Vagina (tissue), 2 donors: ENCODE results near the gene MS4A14. TPM values are rescaled to one million over a fixed set of nuclear protein-coding genes. Genes with fewer than 3 reads are reported as not detected.

ENCODE experiments used
- DNase-seq, 2 donors: peaks; one replicate each; pipeline ENCODE4 v3.0.0-alpha.2; 2017; ENCODE audit errors: extremely low spot score in 2 of 2
- H3K27ac ChIP-seq: fragments of 200-600 bp; sonication (generic); one replicate; pipeline ENCODE4 v1.5.1; 2019
- H3K27me3 ChIP-seq: fragments of 200-600 bp; sonication (generic); one replicate; pipeline ENCODE4 v1.5.1; 2019
- H3K36me3 ChIP-seq, 2 donors: fragments of 200-600 bp; sonication (generic); one replicate each; pipeline ENCODE4 v1.5.1; 2017 to 2019
- H3K4me1 ChIP-seq: fragments of 200-600 bp; sonication (generic); one replicate; pipeline ENCODE4 v1.5.1; 2019
- H3K4me3 ChIP-seq, 2 donors: fragments of 200-600 bp; sonication (generic); 1 replicate in 1 of 2; 2 replicates in 1 of 2; pipeline ENCODE4 v1.5.1; 2016 to 2019
- H3K9me3 ChIP-seq: fragments of 200-600 bp; sonication (generic); one replicate; pipeline ENCODE4 v1.5.1; 2019
- CTCF ChIP-seq, 3 experiments: fragments of 450-650 bp in 2 of 3; fragments of 200-600 bp in 1 of 3; sonication (generic) in 1 of 3; IDR thresholded peaks; one replicate each; pipeline ENCODE4 v1.5.1; 2017 to 2019; ENCODE audit warnings: antibody characterized with exemption in 3 of 3, mild to moderate bottlenecking in 2 of 3, moderate library complexity in 2 of 3
- POLR2A ChIP-seq, 2 donors: fragments of 450-650 bp; IDR thresholded peaks; one replicate each; pipeline ENCODE4 v1.6.1; 2017; ENCODE audit warnings: antibody characterized with exemption in 2 of 2, mild to moderate bottlenecking in 2 of 2, moderate library complexity in 2 of 2
- POLR2AphosphoS5 ChIP-seq, 2 donors: sonication (generic); formaldehyde crosslinking; IDR thresholded peaks; one replicate each; pipeline ENCODE4 v1.9.0; 2017; ENCODE audit warnings: antibody characterized with exemption in 2 of 2, mild to moderate bottlenecking in 2 of 2, low read depth in 1 of 2; ENCODE audit not compliant: insufficient read depth in 1 of 2
- intact Hi-C: fragments of 100-400 bp; cut with DNase I; formaldehyde crosslinking; loops from one replicate; pipeline ENCODE4 v1.15.1; 2023
- total RNA-seq: library from RNA; depleted of rRNA; stranded (reverse); fragments of >200 nt; gene quantifications from one replicate; pipeline ENCODE4 v1.2.3, GENCODE V29; 2016

MS4A14 gene
- total RNA-seq, 1 donor from 2014 or later: 1.7 TPM

GRCh38 chr11:60371854-60372253 is 24.4 kb upstream of the MS4A14 start:
- Histone ChIP-seq H3K4me3 (no peak overlapping the region), H3K9me3 (no peaks in the 10 kb centered on the region), H3K36me3 (no peaks in the 10 kb centered on the region), H3K4me1 (no peaks in the 10 kb centered on the region), H3K27ac (no peak overlapping the region), H3K27me3 (no peaks in the 10 kb centered on the region)
- intact Hi-C loops: no loop called here
- TF ChIP-seq CTCF (IDR thresholded peaks at IDR 0.05) (no peak), POLR2AphosphoS5 (IDR thresholded peaks at IDR 0.05; ENCODE audit: insufficient read depth in 1 of 2, low read depth in 1 of 2) (no peak), POLR2A (IDR thresholded peaks at IDR 0.05) (no peak)
- DNase-seq: no peak

DNA sequence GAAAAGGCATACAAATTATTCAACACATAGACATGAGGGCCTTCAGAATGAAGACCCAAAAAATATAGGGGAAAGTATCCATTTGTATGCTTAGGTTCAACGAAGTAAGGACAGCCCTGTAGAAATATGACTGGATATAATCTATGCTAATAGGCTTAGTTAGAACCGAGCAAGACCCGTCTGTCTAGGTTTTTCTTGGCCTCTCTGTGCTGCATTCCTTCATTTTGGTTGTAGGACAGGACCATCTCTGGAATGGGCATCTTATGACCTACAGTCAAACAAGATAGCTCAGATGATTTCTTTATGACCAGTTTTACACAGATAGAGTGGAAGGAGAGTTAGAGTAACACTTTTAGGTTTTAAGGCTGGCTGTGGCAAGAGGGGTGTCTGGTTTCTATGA is 23.5 kb upstream of the MS4A14 start:
- H3K27ac ChIP-seq: no peak overlapping the region
- no peaks in the 10 kb centered on the region for H3K9me3 ChIP-seq
- H3K4me1 ChIP-seq: no peaks in the 10 kb centered on the region
- TF ChIP-seq CTCF (IDR thresholded peaks at IDR 0.05) (no peak), POLR2AphosphoS5 (IDR thresholded peaks at IDR 0.05; ENCODE audit: insufficient read depth in 1 of 2, low read depth in 1 of 2) (no peak), POLR2A (IDR thresholded peaks at IDR 0.05) (no peak)
- intact Hi-C loops: no loop called here
- H3K4me3 ChIP-seq: no peak overlapping the region
- no peak for DNase-seq
- no peaks in the 10 kb centered on the region for H3K36me3 ChIP-seq
- H3K27me3 ChIP-seq: no peaks in the 10 kb centered on the region

DNA sequence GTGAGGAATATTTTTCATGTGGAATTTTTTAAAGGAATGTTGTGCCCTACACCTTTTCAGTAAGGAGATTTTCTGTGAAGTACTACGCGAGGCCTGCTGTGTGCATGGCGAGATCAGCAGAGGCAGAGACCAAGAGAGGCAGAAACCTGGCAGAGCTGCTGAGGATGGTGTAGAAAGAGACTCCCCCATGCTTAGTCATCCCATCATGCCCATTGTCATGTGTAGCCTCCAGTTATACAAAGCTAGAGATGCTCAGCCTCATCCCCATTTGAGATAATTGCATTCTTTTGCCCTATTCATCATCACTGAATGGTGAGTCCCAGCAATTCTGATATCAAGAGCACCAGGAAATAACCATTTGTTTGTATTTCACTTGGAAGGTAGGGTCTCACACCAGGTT is 20.9 kb upstream of the MS4A14 start:
- DNase-seq: no peak
- TF ChIP-seq POLR2A (IDR thresholded peaks at IDR 0.05) (no peak), CTCF (IDR thresholded peaks at IDR 0.05) (no peak), POLR2AphosphoS5 (IDR thresholded peaks at IDR 0.05; ENCODE audit: insufficient read depth in 1 of 2, low read depth in 1 of 2) (no peak)
- intact Hi-C loops: no loop called here
- Histone ChIP-seq H3K4me3 (no peak overlapping the region), H3K27me3 (no peaks in the 10 kb centered on the region), H3K9me3 (no peaks in the 10 kb centered on the region), H3K4me1 (no peaks in the 10 kb centered on the region), H3K36me3 (no peaks in the 10 kb centered on the region), H3K27ac (no peak overlapping the region)

DNA sequence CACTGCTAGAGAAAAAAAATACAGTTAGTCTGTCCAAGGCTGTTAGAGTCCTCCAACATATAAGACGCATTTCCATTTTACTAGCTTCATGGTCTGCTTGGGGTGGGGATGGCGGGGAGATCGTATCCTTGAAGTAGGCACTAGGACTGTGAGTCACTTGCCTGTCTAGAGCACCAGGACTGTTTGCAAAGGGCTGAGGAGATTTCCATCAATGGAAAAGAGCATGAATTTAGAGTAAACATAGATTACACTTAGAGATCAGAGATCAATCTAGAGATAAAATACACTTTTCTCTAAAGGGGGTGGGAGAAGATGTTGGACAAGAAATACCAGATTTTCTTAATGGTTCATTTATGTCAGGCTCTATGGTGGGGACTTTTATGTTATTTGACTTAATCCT is 19.7 kb upstream of the MS4A14 start:
- DNase-seq: no peak
- Histone ChIP-seq H3K4me1 (no peaks in the 10 kb centered on the region), H3K36me3 (no peaks in the 10 kb centered on the region), H3K27ac (no peak overlapping the region), H3K9me3 (no peaks in the 10 kb centered on the region), H3K4me3 (no peak overlapping the region), H3K27me3 (no peaks in the 10 kb centered on the region)
- TF ChIP-seq POLR2AphosphoS5 (IDR thresholded peaks at IDR 0.05; ENCODE audit: insufficient read depth in 1 of 2, low read depth in 1 of 2) (no peak), CTCF (IDR thresholded peaks at IDR 0.05) (no peak), POLR2A (IDR thresholded peaks at IDR 0.05) (no peak)
- intact Hi-C loops: no loop called here

- no peaks in the 10 kb centered on the region for H3K4me1 ChIP-seq
- H3K36me3 ChIP-seq: no peaks in the 10 kb centered on the region
- H3K4me3 ChIP-seq: no peak overlapping the region
- no peak overlapping the region for H3K27ac ChIP-seq
- intact Hi-C loops: no loop called here
- no peaks in the 10 kb centered on the region for H3K27me3 ChIP-seq
- DNase-seq: no peak
- no peaks in the 10 kb centered on the region for H3K9me3 ChIP-seq
- TF ChIP-seq POLR2AphosphoS5 (IDR thresholded peaks at IDR 0.05; ENCODE audit: insufficient read depth in 1 of 2, low read depth in 1 of 2) (no peak), POLR2A (IDR thresholded peaks at IDR 0.05) (no peak), CTCF (IDR thresholded peaks at IDR 0.05) (no peak)
Observed at GRCh38 chr11:60377401-60378136, 18.7 kb upstream of the MS4A14 start.
